Activated CD8-positive, alpha-beta memory T cell treated with anti-CD3 and anti-CD28 coated beads for 36 hours (primary cell): ENCODE results near the gene RXFP4. TPM values are rescaled to one million over a fixed set of nuclear protein-coding genes. Genes with fewer than 3 reads are reported as not detected.

Experiments used
- CTCF ChIA-PET: fragments of 350-600 bp; sonication (Branson Sonifier 250); formaldehyde crosslinking; loops from one replicate; lab custom pipeline; 2021; ENCODE audit warnings: antibody characterized with exemption; lab: Charles Lee
- POLR2A ChIA-PET: fragments of 350-600 bp; sonication (Branson Sonifier 250); formaldehyde crosslinking; loops from one replicate; lab custom pipeline; 2021; ENCODE audit warnings: antibody characterized with exemption; lab: Charles Lee
- total RNA-seq, 2 experiments: library from RNA; stranded (reverse); gene quantifications; one replicate each; pipeline ENCODE4 v1.2.3, GENCODE V29; 2021

Gene RXFP4
- total RNA-seq, 2 experiments from 2014 or later: not detected

GRCh38 chr1:155981266-155982088 is 40.0 kb downstream of the RXFP4 start:
- POLR2A ChIA-PET: no interaction called here
- CTCF ChIA-PET: interaction anchor here (0.7 to 8.8 kb wide), 7 partner anchors 8 to 47 kb away, joined by 3 to 49 read pairs (median 5); partner anchors contain the start of gene KHDC4

- POLR2A ChIA-PET: interaction anchor here (0.6 kb wide), 1 partner anchor 37 kb away, joined by 3 read pairs; no protein-coding TSS in a partner anchor
Observed at GRCh38 chr1:155982106-155982505, 40.7 kb downstream of the RXFP4 start.

GRCh38 chr1:155983191-155984024 is 42.0 kb downstream of the RXFP4 start:
- POLR2A ChIA-PET: interaction anchor here (0.6 kb wide), 2 partner anchors 48 to 85 kb away, joined by 4 to 15 read pairs; no protein-coding TSS in a partner anchor
- CTCF ChIA-PET: interaction anchor here (0.5 to 2.1 kb wide), 7 partner anchors 20 to 147 kb away, joined by 3 to 6 read pairs (median 4); partner anchors contain the start of gene KHDC4

More at GRCh38 chr1:155982106-155982505, 40.7 kb downstream of the RXFP4 start:
- CTCF ChIA-PET: interaction anchor here (1.2 to 5.2 kb wide), 3 partner anchors 14 to 48 kb away, joined by 3 to 24 read pairs (median 6); partner anchors contain the start of gene KHDC4

- POLR2A ChIA-PET: interaction anchor here (0.5 kb wide), 1 partner anchor 17 kb away, joined by 3 read pairs; no protein-coding TSS in a partner anchor
Observed at GRCh38 chr1:155984341-155984740, 42.9 kb downstream of the RXFP4 start.

GRCh38 chr1:155984903-155985645 is 43.6 kb downstream of the RXFP4 start:
- ChIA-PET POLR2A (interaction anchor here (0.5 kb wide), 1 partner anchor 18 kb away, joined by 3 read pairs; no protein-coding TSS in a partner anchor), CTCF (interaction anchor here (0.7 to 2.1 kb wide), 2 partner anchors 19 to 47 kb away, joined by 3 to 5 read pairs; no protein-coding TSS in a partner anchor)

More at GRCh38 chr1:155984341-155984740, 42.9 kb downstream of the RXFP4 start:
- CTCF ChIA-PET: interaction anchor here (0.6 to 2.1 kb wide), 4 partner anchors 19 to 46 kb away, joined by 3 to 5 read pairs (median 4); no protein-coding TSS in a partner anchor

- CTCF ChIA-PET: interaction anchor here (0.6 to 4.8 kb wide), 25 partner anchors 12 to 739 kb away, joined by 3 to 49 read pairs (median 4); partner anchors contain the start of genes ARHGEF2, GLMP, KHDC4 and SMG5
- POLR2A ChIA-PET: interaction anchor here (0.5 to 0.9 kb wide), 2 partner anchors 50 to 54 kb away, joined by 3 to 13 read pairs; no protein-coding TSS in a partner anchor
Observed at GRCh38 chr1:155989242-155990004, 48.0 kb downstream of the RXFP4 start.

- POLR2A ChIA-PET: interaction anchor here (0.5 to 0.9 kb wide), 2 partner anchors 51 to 53 kb away, joined by 3 to 13 read pairs; no protein-coding TSS in a partner anchor
Observed at GRCh38 chr1:155990005-155990739, 48.7 kb downstream of the RXFP4 start.

More at GRCh38 chr1:155990005-155990739, 48.7 kb downstream of the RXFP4 start:
- CTCF ChIA-PET: interaction anchor here (0.6 to 4.8 kb wide), 25 partner anchors 13 to 739 kb away, joined by 3 to 49 read pairs (median 3); partner anchors contain the start of genes ARHGEF2, GLMP, KHDC4 and SMG5

Other genes with a start within 250 kb of the RXFP4 start
- 10 to 100 TPM; 46.4 to 51.2 TPM for gene GON4L, start 84.4 kb upstream of the RXFP4 start, total RNA-seq
- 10 to 100 TPM; 18.1 to 19.0 TPM for gene SYT11, start 82.1 kb upstream of the RXFP4 start, total RNA-seq
- gene RIT1, start 30.3 kb upstream of the RXFP4 start, total RNA-seq: 10 to 100 TPM; 15.2 to 15.5 TPM
- gene KHDC4, start 7.2 kb upstream of the RXFP4 start, total RNA-seq: 10 to 100 TPM; 66.4 to 67.2 TPM
- gene ARHGEF2, start 36.9 kb downstream of the RXFP4 start, total RNA-seq: 100 to 1,000 TPM; 169 TPM
- gene SSR2, start 79.3 kb downstream of the RXFP4 start, total RNA-seq: 100 to 1,000 TPM; 170 to 177 TPM
- 10 to 100 TPM; 53.8 to 55.4 TPM for gene UBQLN4, start 112.2 kb downstream of the RXFP4 start, total RNA-seq
- 10 to 100 TPM; 63.5 to 65.9 TPM for gene LAMTOR2, start 113.1 kb downstream of the RXFP4 start, total RNA-seq
- under 1 TPM in 1 of 2 experiments, not detected in 1; 0.46 TPM for gene RAB25, start 119.5 kb downstream of the RXFP4 start, total RNA-seq
- under 1 TPM; 0.65 to 0.67 TPM for gene MEX3A, start 140.8 kb downstream of the RXFP4 start, total RNA-seq
- gene LMNA, start 173.1 kb downstream of the RXFP4 start, total RNA-seq: 10 to 100 TPM; 95.3 to 95.9 TPM
- 10 to 100 TPM; 18.4 to 18.8 TPM for gene SEMA4A, start 211.9 kb downstream of the RXFP4 start, total RNA-seq